Caki2 (cell line): ENCODE results near the gene CEP76. TPM values are rescaled to one million over a fixed set of nuclear protein-coding genes. Genes with fewer than 3 reads are reported as not detected.
"Not testable (repeated sequence)": the region's sequence is repeated elsewhere in the genome, so short reads cannot be mapped to it uniquely, and the experiment has no call there.

Source experiments
- DNase-seq: peaks from one replicate; pipeline ENCODE4 v3.0.0-alpha.2; 2015; ENCODE audit warnings: low read depth
- in situ Hi-C: cut with HindIII; loops from 2 replicates; pipeline ENCODE4 v1.10.0; 2016; ENCODE audit warnings: low sequenced_read_pairs, low pct_unique_long_range_greater_than_20kb, mixed read lengths
- total RNA-seq: library from RNA; depleted of rRNA; stranded (reverse); fragments of >200 nt; shearing (Covaris generic); gene quantifications from 2 replicates; pipeline ENCODE4 v1.2.3, GENCODE V29; 2014; ENCODE audit warnings: low replicate concordance

The CEP76 gene
- total RNA-seq, 1 experiment from 2014 or later = 21.5 TPM

DNA sequence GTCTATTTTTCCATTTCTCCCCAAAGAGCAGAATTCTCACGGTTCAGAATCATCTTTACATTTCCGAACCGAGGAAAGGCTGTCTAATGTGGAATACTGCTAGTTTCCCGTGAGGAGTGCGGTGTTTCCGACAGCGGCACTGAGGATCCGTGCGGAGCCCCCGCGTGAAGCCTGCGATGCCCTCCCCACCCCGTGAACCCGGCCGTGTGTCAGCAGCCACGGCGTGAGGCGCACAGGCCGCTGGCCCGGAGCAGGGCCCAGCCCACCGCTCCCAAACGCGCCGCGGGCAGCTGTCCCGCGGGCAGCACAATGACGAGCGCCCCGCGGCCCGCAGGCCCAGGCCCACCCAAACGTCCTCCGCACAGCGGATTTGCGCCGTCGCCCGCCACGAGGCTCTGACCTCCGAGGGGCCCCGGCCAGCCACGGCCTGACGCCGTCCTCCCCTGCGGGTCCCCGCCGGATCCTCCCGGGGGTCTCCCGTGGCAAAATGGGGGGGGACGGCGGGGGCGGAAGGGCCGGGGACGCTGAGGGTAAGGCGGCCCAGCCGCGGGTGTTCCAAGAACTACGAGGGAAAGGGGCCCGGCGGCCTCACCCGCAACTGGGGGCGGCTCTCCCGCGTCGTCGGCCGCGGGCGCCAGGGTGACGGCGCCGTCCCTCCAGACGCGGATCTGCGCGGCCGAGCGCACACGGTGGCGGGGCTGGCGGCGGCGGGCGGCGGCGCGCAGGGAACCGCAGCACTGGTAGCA lies 45.4 kb downstream of the CEP76 start:
- in situ Hi-C loops = no loop called here
- DNase-seq = peak; percentile 30

DNA sequence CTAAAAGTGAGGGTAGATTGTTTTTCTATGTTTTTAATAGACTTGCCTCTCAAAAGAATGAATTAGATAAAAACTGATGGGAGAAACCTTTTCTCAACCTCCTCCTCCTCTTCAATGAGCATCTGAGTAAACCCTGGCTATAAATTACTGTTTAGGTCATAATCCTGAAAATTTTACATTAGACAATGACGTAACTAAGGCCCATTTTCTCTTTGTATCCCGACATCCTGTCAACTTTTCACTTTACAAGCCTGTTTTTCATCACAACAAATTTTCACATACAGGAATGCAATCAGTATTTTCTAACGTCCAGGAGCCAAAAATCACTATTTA lies 46.0 kb downstream of the CEP76 start:
- in situ Hi-C loops = no loop called here
- DNase-seq = no peak

DNA sequence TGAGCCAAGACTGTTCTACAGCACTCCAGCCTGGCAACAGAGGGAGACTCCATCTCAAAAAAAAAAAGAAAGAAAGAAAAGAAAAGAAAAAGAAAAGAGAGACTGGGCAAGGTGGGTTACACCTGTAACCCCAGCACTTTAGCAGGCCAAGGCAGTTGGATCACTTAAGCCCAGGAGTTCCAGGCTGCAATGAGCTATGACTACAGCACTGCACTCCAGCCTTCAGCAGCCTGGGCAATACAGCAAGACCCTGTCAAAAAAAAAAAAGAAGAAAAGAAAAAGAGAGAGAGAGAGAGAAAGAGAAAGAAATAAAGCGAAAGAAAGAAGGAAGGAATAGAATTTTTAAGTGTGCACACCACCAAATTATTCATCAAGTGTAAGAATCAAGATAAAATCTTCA lies 47.6 kb downstream of the CEP76 start:
- in situ Hi-C loops = no loop called here
- peak; percentile 10 for DNase-seq

DNA sequence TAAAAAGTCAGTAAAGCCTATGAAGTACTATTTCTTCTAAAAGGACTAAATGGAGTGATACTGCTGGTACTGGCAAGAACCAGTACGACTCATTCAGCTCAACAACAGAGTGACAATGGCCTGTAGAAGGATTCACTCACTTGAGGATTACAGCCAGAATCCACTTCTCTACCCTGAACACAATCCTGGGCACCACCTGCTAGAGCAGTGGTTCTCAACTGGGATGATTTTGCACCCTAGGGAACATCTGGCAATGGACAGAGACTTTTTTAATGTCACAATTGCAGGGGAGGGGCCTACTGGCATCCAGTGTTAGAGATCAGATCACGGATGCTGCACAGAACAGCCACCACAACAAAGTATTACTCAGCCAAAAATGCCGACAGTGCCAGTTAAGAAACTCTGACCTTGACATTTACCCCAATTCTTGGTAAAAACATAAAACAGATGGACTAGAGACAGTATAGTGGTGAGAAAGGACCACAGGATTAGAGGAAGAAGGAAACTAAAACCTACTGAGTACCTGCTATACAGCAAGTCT lies 49.6 kb downstream of the CEP76 start:
- in situ Hi-C loops = no loop called here
- DNase-seq = peak; percentile 56

DNA sequence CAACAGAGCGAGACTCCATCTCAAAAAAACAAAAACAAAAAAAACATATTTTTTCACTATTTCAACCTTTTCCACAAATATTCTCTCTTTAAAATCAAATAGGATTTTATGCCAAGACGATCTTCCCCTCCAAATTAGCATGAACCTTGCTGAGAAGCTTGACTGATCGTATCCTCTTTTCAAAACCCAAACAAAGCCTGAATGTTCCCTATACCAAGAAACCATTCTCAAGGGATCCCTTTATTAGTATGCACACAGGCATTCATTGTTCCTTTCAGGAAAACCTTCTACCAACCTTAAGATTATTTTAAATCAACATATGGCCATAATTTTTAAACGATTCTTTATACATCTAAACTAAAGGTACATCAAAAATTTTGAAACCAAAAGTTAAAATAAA lies 50.9 kb downstream of the CEP76 start:
- DNase-seq = no peak
- in situ Hi-C loops = no loop called here

DNA sequence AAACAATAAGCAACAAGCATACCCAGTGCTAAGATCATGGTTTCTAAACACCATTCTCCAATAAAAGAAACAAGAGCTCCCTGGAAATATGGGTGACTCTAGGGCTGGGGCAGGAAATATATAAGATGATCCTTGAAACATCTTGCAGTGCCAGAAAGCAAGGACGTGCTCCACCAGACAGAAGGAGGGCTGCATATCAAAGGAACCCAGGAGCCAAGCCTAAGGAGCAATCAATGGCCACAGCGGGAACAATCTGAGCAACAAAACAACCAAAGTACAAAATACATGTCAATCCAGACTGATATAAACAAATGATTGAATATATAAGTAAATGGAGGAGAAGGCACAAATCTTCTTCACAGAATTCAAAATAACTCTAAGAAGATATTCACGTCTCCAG lies 54.8 kb downstream of the CEP76 start:
- no peak for DNase-seq
- in situ Hi-C loops = no loop called here

DNA sequence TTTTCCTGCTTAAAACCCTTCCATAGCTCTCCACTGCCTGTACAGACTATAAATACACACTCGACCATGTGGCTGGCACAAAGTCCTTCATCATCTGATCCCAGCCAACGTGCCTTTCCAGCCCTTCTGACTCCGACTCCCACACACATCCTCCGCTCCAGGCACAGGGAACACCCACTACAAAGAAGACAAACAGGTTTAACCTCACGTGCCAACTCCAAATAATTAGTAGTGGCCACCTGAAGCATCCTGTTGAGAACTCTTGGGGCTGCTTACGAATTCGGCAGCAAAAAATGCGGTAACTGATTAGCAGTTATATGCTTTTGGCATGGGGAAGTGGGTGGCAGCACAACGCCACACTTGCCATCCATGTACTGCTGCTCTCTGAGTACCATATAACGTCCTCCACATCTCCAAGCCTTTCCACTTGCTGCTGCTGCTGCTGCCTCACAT lies 56.7 kb downstream of the CEP76 start:
- no peak for DNase-seq
- in situ Hi-C loops = no loop called here

DNA sequence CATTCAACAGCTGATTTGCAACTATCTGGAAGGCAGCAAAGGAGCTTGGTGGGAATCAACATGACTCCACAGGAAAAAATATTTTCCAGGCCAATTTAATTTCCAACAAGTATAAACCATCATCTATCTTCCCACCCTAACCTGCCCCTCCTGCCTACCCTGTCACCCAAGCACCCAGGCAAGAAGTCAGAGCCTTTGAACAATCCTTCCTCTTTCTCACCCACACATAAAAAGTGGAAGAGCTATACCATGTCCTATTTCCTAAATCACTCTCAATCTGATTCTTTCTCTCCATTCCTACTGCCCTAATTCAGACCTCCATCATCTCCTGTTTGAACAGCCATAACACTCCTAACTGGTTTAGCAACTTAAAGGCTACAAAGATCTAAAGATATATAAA lies 57.3 kb downstream of the CEP76 start:
- DNase-seq = no peak
- in situ Hi-C loops = no loop called here

DNA sequence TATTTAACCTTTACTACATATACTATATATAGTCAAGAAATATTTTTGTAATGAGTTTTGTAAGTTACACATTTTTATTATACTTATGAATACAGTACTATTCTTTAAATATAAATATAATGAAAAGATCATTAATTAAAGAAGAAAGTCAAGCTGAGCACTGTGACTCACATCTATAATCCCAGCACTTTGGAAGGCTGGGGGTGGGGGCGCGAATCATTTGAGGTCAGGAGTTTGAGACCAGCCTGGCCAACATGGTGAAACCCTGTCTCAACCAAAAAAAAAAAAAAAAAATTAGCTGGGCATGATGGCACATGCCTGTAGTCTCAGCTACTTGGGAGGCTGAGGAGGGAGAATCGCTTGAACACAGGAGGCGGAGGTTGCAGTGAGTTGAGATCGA lies 58.8 kb downstream of the CEP76 start:
- in situ Hi-C loops, DNase-seq: not testable (repeated sequence)

DNA sequence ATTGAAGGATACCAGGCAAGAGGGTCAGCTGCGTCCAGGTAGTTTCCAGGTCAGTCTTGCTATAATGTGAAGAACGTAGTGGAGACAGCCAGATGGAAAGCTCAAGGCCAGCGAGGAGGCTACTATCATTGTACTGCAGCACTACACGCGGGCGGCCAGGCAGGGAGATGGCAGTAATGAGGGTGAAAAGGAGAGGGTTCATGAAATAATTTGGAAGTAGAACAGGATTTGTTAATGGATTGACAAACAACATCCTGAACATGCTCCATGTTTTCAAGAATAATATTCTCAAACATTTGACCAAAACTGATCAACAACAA lies 61.7 kb downstream of the CEP76 start:
- in situ Hi-C loops = no loop called here
- no peak for DNase-seq

DNA sequence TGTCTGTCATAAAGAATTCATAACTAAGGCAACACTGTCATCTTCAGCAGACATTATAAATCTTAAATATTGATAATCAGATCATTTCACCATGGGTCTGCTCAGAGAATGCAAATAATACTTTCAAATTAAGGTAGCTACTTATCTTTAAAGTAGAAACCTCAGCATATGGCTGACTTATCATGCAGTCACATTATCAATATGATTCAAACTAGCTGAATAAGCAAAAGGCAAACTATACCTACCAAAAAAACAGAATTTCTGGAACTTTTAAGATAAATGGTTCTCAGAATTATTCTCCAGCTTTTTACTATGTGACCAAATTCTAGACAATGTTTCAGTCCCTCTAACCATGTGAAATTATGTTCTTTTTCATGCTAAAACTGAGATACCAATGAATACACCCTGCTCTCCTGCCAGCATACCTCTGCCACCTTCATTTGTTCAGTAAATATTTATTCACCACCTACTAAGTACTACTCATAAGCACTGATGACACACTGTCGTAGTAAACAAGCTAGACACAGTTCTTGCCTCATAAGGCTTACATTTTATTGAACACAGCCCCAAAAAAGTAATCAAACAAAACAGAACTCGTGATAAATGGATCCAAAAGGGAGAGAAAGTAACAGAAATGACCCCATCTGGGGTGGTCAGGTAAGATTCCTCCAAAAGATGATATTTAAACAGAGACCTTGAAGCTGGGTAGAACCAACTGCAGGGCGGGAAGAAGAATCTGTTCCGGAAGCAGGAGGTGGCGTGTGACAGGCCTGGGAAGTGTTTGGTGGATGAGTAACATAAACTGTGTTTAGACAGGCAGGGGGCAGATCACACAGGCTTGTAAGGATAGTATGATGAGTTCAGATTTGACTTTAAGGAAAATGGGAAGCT lies 62.3 kb downstream of the CEP76 start:
- DNase-seq = peak; percentile 74
- in situ Hi-C loops = no loop called here

DNA sequence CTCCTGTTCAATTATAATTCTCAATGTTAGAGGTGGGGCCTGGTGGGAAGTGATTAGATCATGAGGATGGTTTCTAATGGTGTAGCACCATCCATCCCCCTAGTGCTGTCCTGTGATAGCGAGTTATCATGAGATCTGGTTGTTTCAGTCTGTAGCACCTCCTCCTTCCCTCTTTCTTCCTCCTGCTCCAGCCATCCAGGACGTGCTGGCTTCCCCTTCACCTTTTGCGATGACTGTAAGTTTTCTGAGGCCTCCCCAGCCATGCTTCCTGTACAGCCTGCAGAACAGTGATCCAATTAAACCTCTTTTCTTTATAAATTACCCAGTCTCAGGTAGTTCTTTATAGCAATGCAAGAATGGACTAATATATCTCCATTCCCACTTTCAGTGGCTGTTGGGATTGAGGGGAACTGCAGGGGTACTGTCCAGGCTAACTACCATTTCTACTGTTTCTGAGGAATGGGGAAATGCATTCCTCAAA lies 63.8 kb downstream of the CEP76 start:
- DNase-seq = peak; percentile 40

DNA sequence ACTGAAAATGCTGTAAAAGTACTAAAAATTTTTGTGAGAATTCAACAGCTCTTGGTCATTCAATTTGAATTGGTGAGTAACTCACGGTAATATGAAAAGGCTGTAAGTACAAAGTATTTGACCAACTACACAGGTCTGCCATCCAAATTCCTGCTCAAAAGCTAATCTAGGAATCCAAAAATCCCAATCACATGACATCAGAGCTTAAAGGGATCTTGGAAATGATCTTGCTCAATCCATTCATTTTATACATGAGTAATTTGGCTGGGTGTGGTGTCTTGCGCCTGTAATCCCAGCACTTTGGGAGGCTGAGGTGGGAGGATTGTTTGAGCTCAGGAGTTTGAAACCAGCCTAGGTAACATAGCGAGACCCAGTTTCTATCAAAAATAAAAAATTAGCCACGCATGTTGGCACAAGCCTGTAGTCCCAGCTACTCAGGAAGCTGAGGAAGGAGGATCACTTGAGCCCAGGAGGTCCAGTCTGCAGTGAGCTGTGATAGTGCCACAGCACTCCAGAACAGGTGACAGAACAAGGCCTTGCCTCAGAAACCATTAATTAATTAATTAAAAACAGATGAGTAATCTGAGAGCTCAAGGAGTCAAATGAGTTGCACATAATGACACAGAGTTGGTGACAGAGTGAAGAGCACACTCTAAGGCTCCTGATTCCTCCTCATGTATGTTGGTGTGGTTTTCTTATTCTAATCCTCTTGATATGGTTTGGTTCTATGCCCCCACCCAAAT lies 64.5 kb downstream of the CEP76 start:
- in situ Hi-C loops = no loop called here
- no peak for DNase-seq

More for the DNA sequence above, 63.8 kb downstream of the CEP76 start:
- in situ Hi-C loops = no loop called here

DNA sequence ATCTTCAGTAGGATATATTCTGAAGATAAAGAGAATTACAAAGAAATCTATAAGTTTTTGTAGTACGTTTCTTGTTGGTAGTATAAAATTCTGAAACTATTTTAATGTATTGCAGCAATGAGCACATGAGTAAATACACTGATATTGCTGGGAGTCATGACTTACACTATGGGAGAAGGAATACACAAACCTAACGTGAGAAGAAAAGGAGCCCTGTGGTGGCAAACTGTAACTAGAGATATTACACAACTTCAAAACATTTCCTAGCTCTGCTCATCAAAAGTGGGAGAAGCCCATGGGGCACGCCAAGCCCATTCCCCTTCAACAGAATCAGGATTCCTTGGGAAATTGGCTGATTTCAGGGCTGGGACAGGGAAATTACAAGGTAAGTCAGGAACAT lies 65.1 kb downstream of the CEP76 start:
- in situ Hi-C loops = no loop called here
- DNase-seq = no peak

DNA sequence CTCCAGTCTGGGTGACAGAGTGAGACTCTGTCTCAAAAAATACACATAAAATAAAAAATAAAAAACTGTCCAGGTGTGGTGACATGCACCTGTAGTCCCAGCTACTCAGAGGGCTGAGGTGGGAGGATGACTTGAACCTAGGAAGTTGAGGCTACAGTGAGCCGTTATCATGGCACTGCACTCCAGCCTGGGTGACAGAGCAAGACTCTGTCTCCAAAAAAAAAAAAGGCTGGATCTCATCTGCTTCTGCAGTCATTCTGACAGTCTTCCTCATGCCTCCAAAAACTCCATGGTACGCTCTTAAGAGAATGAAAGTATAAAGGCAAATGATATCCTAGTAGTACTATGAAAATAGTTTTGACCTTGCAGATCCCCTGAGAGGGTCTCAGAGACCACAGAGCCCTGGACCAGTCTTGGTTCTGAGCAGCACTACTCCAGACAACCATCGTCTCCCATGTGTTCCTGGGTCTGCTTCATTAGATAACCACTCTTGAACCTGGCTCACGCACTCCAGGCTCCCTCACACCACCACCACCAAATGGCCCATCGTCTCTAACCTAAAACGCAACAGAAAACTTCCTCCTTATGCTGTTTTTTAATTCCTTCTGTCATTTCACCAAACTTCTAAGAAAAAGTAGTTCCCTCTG lies 70.6 kb downstream of the CEP76 start:
- DNase-seq = no peak
- in situ Hi-C loops = no loop called here

DNA sequence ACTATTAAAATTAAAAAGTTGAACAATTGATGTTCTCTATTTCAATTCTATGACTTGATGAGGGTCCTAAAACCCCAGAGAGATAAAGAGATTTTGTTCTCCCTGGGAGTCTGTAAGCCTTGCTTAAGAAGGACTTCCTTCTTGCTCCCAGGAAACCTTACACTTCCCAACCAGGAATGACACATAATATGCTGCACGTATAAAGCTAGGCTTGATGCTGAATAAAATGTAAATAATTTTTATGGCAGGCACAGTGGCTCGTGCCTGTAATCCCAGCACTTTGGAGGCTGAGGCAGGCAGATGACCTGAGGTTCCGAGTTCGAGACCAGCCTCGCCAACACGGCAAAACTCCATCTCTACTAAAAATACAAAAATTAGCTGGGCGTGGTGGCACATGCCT lies 72.4 kb downstream of the CEP76 start:
- in situ Hi-C loops = no loop called here
- DNase-seq = no peak

DNA sequence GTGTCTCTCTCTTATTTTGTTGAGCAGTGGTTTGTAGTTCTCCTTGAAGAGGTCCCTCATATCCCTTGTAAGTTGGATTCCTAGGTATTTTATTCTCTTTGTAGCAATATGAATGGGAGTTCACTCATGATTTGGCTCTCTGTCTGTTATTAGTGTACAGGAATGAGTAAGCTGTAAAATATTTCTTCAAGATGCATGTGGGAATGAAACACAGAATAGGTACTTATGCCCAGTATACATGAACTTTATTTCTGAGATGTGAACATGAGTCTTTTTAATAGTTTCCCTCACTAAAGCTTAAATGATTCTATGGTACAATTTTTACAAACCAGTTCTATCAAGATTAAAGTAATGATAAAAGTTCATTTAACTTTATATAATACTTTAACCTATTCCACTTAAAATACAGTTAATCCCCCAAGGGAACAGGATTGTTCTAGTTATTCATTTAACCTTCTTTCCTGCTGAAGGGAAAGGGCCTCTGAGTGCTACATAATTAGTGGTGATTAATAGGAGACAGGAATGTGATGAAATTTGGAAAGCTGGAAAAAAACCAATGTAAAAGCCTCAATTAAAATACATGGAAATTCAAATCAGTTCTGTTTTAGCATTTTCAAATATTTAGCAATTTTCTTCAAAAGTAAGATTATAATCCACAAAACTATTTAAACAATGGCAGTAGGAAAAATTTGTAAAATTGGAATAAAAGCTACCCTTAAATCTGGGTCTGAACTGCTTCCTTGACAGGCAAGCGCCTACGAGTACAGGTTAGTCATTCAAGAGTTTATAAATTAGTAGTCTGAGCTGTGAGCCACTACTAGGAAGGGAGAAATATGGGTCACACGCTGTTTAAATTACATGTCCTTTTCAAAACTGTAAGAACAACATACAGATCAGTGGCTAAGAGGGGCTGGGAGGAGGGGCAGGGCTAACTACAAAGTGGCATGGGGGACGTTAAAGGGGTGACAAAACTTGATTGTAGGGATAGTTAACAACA lies 73.5 kb downstream of the CEP76 start:
- DNase-seq = peak; percentile 63
- in situ Hi-C loops = no loop called here
